ENCODE results near the gene HNRNPK.

HNRNPK gene

GRCh38 chr9:83979812-83980394 lies at the start of gene HNRNPK:
Gene HNRNPK (minus strand): TSS chr9:83980215. CDS start chr9:83978252, 1,963 bp downstream.
- TF ChIP-seq CTCF (IDR thresholded peaks at IDR 0.05), result no peak
- Histone ChIP-seq H3K36me3 (ENCODE audit: control insufficient read depth, insufficient read depth, low read length) (no peaks in the 10 kb centered on the region), H3K79me2 (peaks cover 27% of the 10 kb centered on the region), H3K9me3 (ENCODE audit: control insufficient read depth, low read length) (no peaks in the 10 kb centered on the region), H3K9ac (peak within 1 kb of the TSS; percentile 92), H2AFZ (peak within 1 kb of the TSS; percentile 94), H3K4me1 (peaks cover 3% of the 10 kb centered on the region), H3K27ac (peak within 1 kb of the TSS; percentile 100), H3K4me2 (ENCODE audit: low read length) (peak within 1 kb of the TSS; percentile 77), H3K4me3 (ENCODE audit: low read depth, low read length) (peak within 1 kb of the TSS; percentile 96), H3K27me3 (ENCODE audit: control insufficient read depth, insufficient read depth, low read length) (no peaks in the 10 kb centered on the region)

- H3K27ac ChIP-seq, result no peak overlapping the region
- no peaks in the 10 kb centered on the region for H3K27me3 ChIP-seq (ENCODE audit: control insufficient read depth, insufficient read depth, low read length)
- no peaks in the 10 kb centered on the region for H3K4me1 ChIP-seq
- no peak overlapping the region for H3K4me2 ChIP-seq (ENCODE audit: low read length)
- H3K9ac ChIP-seq, result no peak overlapping the region
- H3K4me3 ChIP-seq (ENCODE audit: low read depth, low read length), result no peak overlapping the region
- H3K36me3 ChIP-seq (ENCODE audit: control insufficient read depth, insufficient read depth, low read length), result no peaks in the 10 kb centered on the region
- no peaks in the 10 kb centered on the region for H3K9me3 ChIP-seq (ENCODE audit: control insufficient read depth, low read length)
- no peaks in the 10 kb centered on the region for H3K79me2 ChIP-seq
- no peak overlapping the region for H2AFZ ChIP-seq
- TF ChIP-seq CTCF (IDR thresholded peaks at IDR 0.05), result no peak
These were observed 47.2 kb upstream of the HNRNPK start for GRCh38 chr9:84027201-84027600.

DNA sequence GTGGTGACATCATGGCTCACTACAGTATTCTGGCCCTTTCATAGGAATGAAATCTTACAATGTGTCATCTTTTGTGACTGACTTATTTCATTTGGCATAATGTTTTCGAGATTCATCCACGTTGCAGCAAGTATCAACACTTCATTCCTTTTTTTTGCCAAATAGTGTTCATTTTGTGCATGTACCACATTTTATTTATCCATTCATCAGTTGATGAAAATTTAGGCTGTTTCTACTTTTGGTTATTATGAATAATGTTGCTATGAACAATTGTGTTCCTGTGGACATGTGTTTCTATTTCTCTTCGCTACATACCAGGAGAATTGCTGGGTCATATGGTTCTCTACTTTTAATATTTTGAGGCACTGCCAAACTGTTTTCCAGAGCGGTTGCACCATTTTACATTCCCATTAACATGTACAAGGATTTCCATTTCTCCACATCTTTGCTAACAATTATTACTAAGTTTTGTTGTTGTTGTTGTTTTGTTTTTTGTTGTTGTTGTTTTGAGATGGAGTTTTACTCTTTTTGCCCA lies 44.1 kb upstream of the HNRNPK start:
- H3K9me3 ChIP-seq (ENCODE audit: control insufficient read depth, low read length), result no peaks in the 10 kb centered on the region
- no peak overlapping the region for H3K27ac ChIP-seq
- no peak overlapping the region for H2AFZ ChIP-seq
- no peak for TF ChIP-seq CTCF (IDR thresholded peaks at IDR 0.05)
- H3K27me3 ChIP-seq (ENCODE audit: control insufficient read depth, insufficient read depth, low read length), result no peaks in the 10 kb centered on the region
- no peak overlapping the region for H3K4me3 ChIP-seq (ENCODE audit: low read depth, low read length)
- no peaks in the 10 kb centered on the region for H3K36me3 ChIP-seq (ENCODE audit: control insufficient read depth, insufficient read depth, low read length)
- H3K4me2 ChIP-seq (ENCODE audit: low read length), result no peak overlapping the region
- H3K79me2 ChIP-seq, result no peaks in the 10 kb centered on the region
- no peak overlapping the region for H3K9ac ChIP-seq
- no peaks in the 10 kb centered on the region for H3K4me1 ChIP-seq

DNA sequence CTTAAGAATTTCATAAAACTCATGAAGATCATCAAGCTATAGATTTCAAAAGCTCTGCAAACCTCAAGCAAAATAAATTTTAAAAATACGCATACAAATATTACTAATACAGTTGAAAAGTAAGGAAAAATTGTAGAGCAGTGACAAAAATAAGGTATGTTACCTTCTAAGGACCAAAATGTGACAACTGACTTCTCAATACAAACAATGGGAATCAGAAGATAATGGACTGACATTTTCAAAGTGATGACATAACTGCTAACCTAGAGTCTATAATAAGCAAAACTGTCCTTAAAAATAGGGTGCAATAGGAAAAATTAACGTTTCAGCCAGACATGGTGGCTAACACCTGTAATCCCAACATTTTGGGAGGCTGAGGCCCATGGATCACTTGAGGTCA lies 27.6 kb upstream of the HNRNPK start:
- Histone ChIP-seq H3K4me2 (ENCODE audit: low read length) (no peak overlapping the region), H3K4me3 (ENCODE audit: low read depth, low read length) (no peak overlapping the region), H2AFZ (no peak overlapping the region), H3K36me3 (ENCODE audit: control insufficient read depth, insufficient read depth, low read length) (no peaks in the 10 kb centered on the region), H3K4me1 (no peaks in the 10 kb centered on the region), H3K27me3 (ENCODE audit: control insufficient read depth, insufficient read depth, low read length) (no peaks in the 10 kb centered on the region), H3K79me2 (no peaks in the 10 kb centered on the region), H3K27ac (no peak overlapping the region), H3K9ac (no peak overlapping the region), H3K9me3 (ENCODE audit: control insufficient read depth, low read length) (no peaks in the 10 kb centered on the region)
- no peak for TF ChIP-seq CTCF (IDR thresholded peaks at IDR 0.05)

DNA sequence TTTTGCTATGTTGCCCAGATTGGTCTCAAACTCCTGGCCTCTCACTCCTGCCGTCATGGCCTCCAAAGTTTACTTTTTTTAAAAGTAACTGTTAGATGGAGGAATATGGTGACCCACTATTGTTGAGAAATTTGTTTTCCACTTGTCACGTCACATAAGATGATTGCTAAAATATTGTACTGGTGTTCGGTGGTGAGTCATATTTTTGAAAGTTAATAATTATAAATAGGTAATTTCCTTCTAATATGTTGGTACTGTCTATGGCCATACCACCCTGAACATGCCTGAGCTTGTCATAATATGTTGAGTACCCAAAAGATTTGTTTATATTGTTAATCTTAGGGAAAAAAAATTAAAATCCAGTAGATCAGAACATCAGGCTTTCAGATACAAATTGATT lies 23.2 kb upstream of the HNRNPK start:
- H3K36me3 ChIP-seq (ENCODE audit: control insufficient read depth, insufficient read depth, low read length), result no peaks in the 10 kb centered on the region
- H3K9me3 ChIP-seq (ENCODE audit: control insufficient read depth, low read length), result no peaks in the 10 kb centered on the region
- no peaks in the 10 kb centered on the region for H3K4me1 ChIP-seq
- TF ChIP-seq CTCF (IDR thresholded peaks at IDR 0.05), result no peak
- H3K79me2 ChIP-seq, result no peaks in the 10 kb centered on the region
- no peak overlapping the region for H3K27ac ChIP-seq
- no peak overlapping the region for H3K9ac ChIP-seq
- no peaks in the 10 kb centered on the region for H3K27me3 ChIP-seq (ENCODE audit: control insufficient read depth, insufficient read depth, low read length)
- no peak overlapping the region for H2AFZ ChIP-seq
- no peak overlapping the region for H3K4me3 ChIP-seq (ENCODE audit: low read depth, low read length)
- H3K4me2 ChIP-seq (ENCODE audit: low read length), result no peak overlapping the region

Data from parathyroid adenoma (tissue), 2 donors.